CD4-positive, alpha-beta memory T cell (primary cell): ENCODE measurements around the gene SMYD3. TPM values are rescaled to one million over a fixed set of nuclear protein-coding genes. Genes with fewer than 3 reads are reported as not detected.

Source experiments
- CTCF ChIA-PET: fragments of 350-600 bp; sonication (Branson Sonifier 250); formaldehyde crosslinking; loops from one replicate; lab custom pipeline; 2021; ENCODE audit warnings: inconsistent platforms; ENCODE audit not compliant: partially characterized antibody; lab: Charles Lee
- POLR2A ChIA-PET: fragments of 350-600 bp; sonication (Branson Sonifier 250); formaldehyde crosslinking; loops from one replicate; lab custom pipeline; 2021; ENCODE audit not compliant: partially characterized antibody; lab: Charles Lee
- DNase-seq, 5 donors: peaks; one replicate each; pipeline versions ENCODE4 v3.0.0 to v3.0.0-alpha.2; 2020 to 2022; ENCODE audit warnings: mixed read lengths in 1 of 5
- H3K27ac ChIP-seq: one replicate; pipeline ENCODE4 v1.7.0; 2013; ENCODE audit warnings: low read depth, low read length
- H3K27me3 ChIP-seq: 2 replicates; pipeline ENCODE4 v1.7.0; 2013; ENCODE audit warnings: mild to moderate bottlenecking, low read length, moderate library complexity; ENCODE audit not compliant: insufficient read depth
- H3K36me3 ChIP-seq: 2 replicates; pipeline ENCODE4 v1.7.0; 2013; ENCODE audit warnings: mild to moderate bottlenecking, low read length, moderate library complexity; ENCODE audit not compliant: insufficient read depth
- H3K4me1 ChIP-seq: 2 replicates; pipeline ENCODE4 v1.7.0; 2013; ENCODE audit warnings: mild to moderate bottlenecking, low read length, moderate library complexity; ENCODE audit not compliant: insufficient read depth
- H3K4me3 ChIP-seq, 2 donors: one replicate each; pipeline ENCODE4 v1.7.0; 2013; ENCODE audit warnings: low read length in 2 of 2, mild to moderate bottlenecking in 1 of 2
- H3K9me3 ChIP-seq, 2 donors: one replicate each; pipeline ENCODE4 v1.7.0; 2013; ENCODE audit warnings: low read length in 2 of 2, control low read depth in 1 of 2; ENCODE audit not compliant: control insufficient read depth in 1 of 2
- H3K27ac Mint-ChIP-seq, 7 donors: one replicate each; pipeline ENCODE4 v1.8.0; 2020 to 2021; ENCODE audit warnings: mixed read lengths in 7 of 7, mild to moderate bottlenecking in 6 of 7, inconsistent platforms in 3 of 7, moderate library complexity in 3 of 7
- H3K27me3 Mint-ChIP-seq, 2 donors: one replicate each; pipeline ENCODE4 v1.8.0; 2020 to 2021; ENCODE audit warnings: mixed read lengths in 2 of 2
- H3K36me3 Mint-ChIP-seq, 2 donors: one replicate each; pipeline ENCODE4 v1.8.0; 2020 to 2021; ENCODE audit warnings: mixed read lengths in 2 of 2, inconsistent platforms in 1 of 2, mild to moderate bottlenecking in 1 of 2
- H3K4me1 Mint-ChIP-seq, 4 donors: one replicate each; pipeline ENCODE4 v1.8.0; 2020 to 2021; ENCODE audit warnings: mixed read lengths in 4 of 4, mild to moderate bottlenecking in 1 of 4
- H3K4me3 Mint-ChIP-seq, 8 donors: one replicate each; pipeline ENCODE4 v1.8.0; 2020 to 2021; ENCODE audit warnings: mixed read lengths in 8 of 8, mild to moderate bottlenecking in 7 of 8, moderate library complexity in 6 of 8, inconsistent platforms in 3 of 8
- H3K9me3 Mint-ChIP-seq, 8 donors: one replicate each; pipeline ENCODE4 v1.8.0; 2020 to 2021; ENCODE audit warnings: mixed read lengths in 8 of 8, mild to moderate bottlenecking in 5 of 8, inconsistent platforms in 3 of 8, moderate library complexity in 1 of 8
- intact Hi-C: fragments of 100-400 bp; cut with micrococcal nuclease; formaldehyde crosslinking; loops from one replicate; pipeline ENCODE4 v1.15.1; 2023
- polyA plus RNA-seq, 2 donors: library from polyadenylated mRNA; unstranded; fragments of 300-500 nt; fragmentation: Illumina TruSeq; gene quantifications; one replicate each; pipeline ENCODE4 v1.2.3, GENCODE V29; 2021
- total RNA-seq, 2 experiments: library from RNA; stranded (reverse); gene quantifications; one replicate each; pipeline ENCODE4 v1.2.3, GENCODE V29; 2021

The SMYD3 gene
- total and polyA plus RNA-seq, 4 experiments from 2014 or later, result 19.5 to 28.9 (median 22.9) TPM

GRCh38 chr1:245751726-245752470 lies 755.2 kb downstream of the SMYD3 start:
- no peak overlapping the region for H3K27ac Mint-ChIP-seq
- no peak overlapping the region for H3K4me3 Mint-ChIP-seq
- DNase-seq, result no peak
- POLR2A ChIA-PET, result no interaction called here
- Histone ChIP-seq H3K4me1 (no peaks in the 10 kb centered on the region), H3K36me3 (no peaks in the 10 kb centered on the region), H3K4me3 (no peak overlapping the region), H3K27me3 (no peaks in the 10 kb centered on the region), H3K27ac (no peak overlapping the region), H3K9me3 (no peaks in the 10 kb centered on the region)
- peaks cover 44 to 77% of the 10 kb centered on the region in 2 donors for H3K36me3 Mint-ChIP-seq
- peaks cover 5 to 60% (median 32%) of the 10 kb centered on the region in 8 donors for H3K9me3 Mint-ChIP-seq
- H3K27me3 Mint-ChIP-seq, result no peaks in the 10 kb centered on the region
- H3K4me1 Mint-ChIP-seq, result no peaks in the 10 kb centered on the region
- intact Hi-C loops, result no loop called here
- CTCF ChIA-PET, result no interaction called here

GRCh38 chr1:245751116-245751515 lies 756.0 kb downstream of the SMYD3 start:
- ChIA-PET POLR2A (no interaction called here), CTCF (no interaction called here)
- Histone ChIP-seq H3K4me3 (no peak overlapping the region), H3K4me1 (no peaks in the 10 kb centered on the region), H3K9me3 (no peaks in the 10 kb centered on the region), H3K27me3 (no peaks in the 10 kb centered on the region), H3K27ac (no peak overlapping the region), H3K36me3 (no peaks in the 10 kb centered on the region)
- peaks cover 48 to 79% of the 10 kb centered on the region in 2 donors for H3K36me3 Mint-ChIP-seq
- no peaks in the 10 kb centered on the region for H3K27me3 Mint-ChIP-seq
- no peak for DNase-seq
- no peaks in the 10 kb centered on the region for H3K4me1 Mint-ChIP-seq
- intact Hi-C loops, result no loop called here
- peaks cover 5 to 60% (median 33%) of the 10 kb centered on the region in 8 donors for H3K9me3 Mint-ChIP-seq
- no peak overlapping the region for H3K27ac Mint-ChIP-seq
- H3K4me3 Mint-ChIP-seq, result no peak overlapping the region

- no peaks in the 10 kb centered on the region for H3K27me3 ChIP-seq
- ChIA-PET POLR2A (no interaction called here), CTCF (no interaction called here)
- intact Hi-C loops, result no loop called here
- no peaks in the 10 kb centered on the region for H3K9me3 ChIP-seq
- no peak overlapping the region for H3K4me3 ChIP-seq
- H3K27ac ChIP-seq, result no peak overlapping the region
- Mint-ChIP-seq H3K4me1 (no peaks in the 10 kb centered on the region), H3K36me3 (peaks cover 54 to 82% of the 10 kb centered on the region in 2 donors), H3K9me3 (peaks cover 5 to 60% (median 34%) of the 10 kb centered on the region in 8 donors), H3K4me3 (no peak overlapping the region), H3K27me3 (no peaks in the 10 kb centered on the region), H3K27ac (no peak overlapping the region)
- H3K36me3 ChIP-seq, result no peaks in the 10 kb centered on the region
- no peaks in the 10 kb centered on the region for H3K4me1 ChIP-seq
- DNase-seq, result no peak
Measured at GRCh38 chr1:245750261-245750660, 756.8 kb downstream of the SMYD3 start.

GRCh38 chr1:245749053-245749452 lies 758.0 kb downstream of the SMYD3 start:
- H3K4me1 Mint-ChIP-seq, result no peaks in the 10 kb centered on the region
- POLR2A ChIA-PET, result no interaction called here

GRCh38 chr1:245748646-245749045 lies 758.4 kb downstream of the SMYD3 start:
- intact Hi-C loops, result no loop called here
- Histone ChIP-seq H3K27me3 (no peaks in the 10 kb centered on the region), H3K36me3 (no peaks in the 10 kb centered on the region), H3K27ac (no peak overlapping the region), H3K4me1 (no peaks in the 10 kb centered on the region), H3K9me3 (no peaks in the 10 kb centered on the region), H3K4me3 (no peak overlapping the region)
- CTCF ChIA-PET, result no interaction called here
- peaks cover 8 to 58% (median 36%) of the 10 kb centered on the region in 8 donors for H3K9me3 Mint-ChIP-seq
- no peak overlapping the region for H3K27ac Mint-ChIP-seq
- H3K4me1 Mint-ChIP-seq, result no peaks in the 10 kb centered on the region
- peaks cover 56 to 78% of the 10 kb centered on the region in 2 donors for H3K36me3 Mint-ChIP-seq
- H3K4me3 Mint-ChIP-seq, result no peak overlapping the region
- no peaks in the 10 kb centered on the region for H3K27me3 Mint-ChIP-seq
- POLR2A ChIA-PET, result no interaction called here
- DNase-seq, result no peak

More at GRCh38 chr1:245749053-245749452, 758.0 kb downstream of the SMYD3 start:
- DNase-seq, result no peak
- intact Hi-C loops, result no loop called here
- Mint-ChIP-seq H3K4me3 (no peak overlapping the region), H3K27me3 (no peaks in the 10 kb centered on the region), H3K9me3 (peaks cover 8 to 57% (median 36%) of the 10 kb centered on the region in 8 donors), H3K27ac (no peak overlapping the region), H3K36me3 (peaks cover 56 to 78% of the 10 kb centered on the region in 2 donors)
- H3K9me3 ChIP-seq, result no peaks in the 10 kb centered on the region
- H3K4me1 ChIP-seq, result no peaks in the 10 kb centered on the region
- CTCF ChIA-PET, result no interaction called here
- no peak overlapping the region for H3K27ac ChIP-seq
- no peak overlapping the region for H3K4me3 ChIP-seq
- H3K27me3 ChIP-seq, result no peaks in the 10 kb centered on the region
- no peaks in the 10 kb centered on the region for H3K36me3 ChIP-seq

GRCh38 chr1:245748240-245748639 lies 758.8 kb downstream of the SMYD3 start:
- Histone ChIP-seq H3K9me3 (no peaks in the 10 kb centered on the region), H3K4me3 (no peak overlapping the region), H3K4me1 (no peaks in the 10 kb centered on the region), H3K27ac (no peak overlapping the region), H3K36me3 (no peaks in the 10 kb centered on the region), H3K27me3 (no peaks in the 10 kb centered on the region)
- Mint-ChIP-seq H3K4me3 (no peak overlapping the region), H3K27me3 (no peaks in the 10 kb centered on the region), H3K9me3 (peaks cover 8 to 57% (median 36%) of the 10 kb centered on the region in 8 donors), H3K4me1 (no peaks in the 10 kb centered on the region), H3K36me3 (peaks cover 54 to 75% of the 10 kb centered on the region in 2 donors), H3K27ac (no peak overlapping the region)
- intact Hi-C loops, result no loop called here
- CTCF ChIA-PET, result no interaction called here
- DNase-seq, result no peak
- POLR2A ChIA-PET, result no interaction called here

GRCh38 chr1:245742896-245743295 lies 764.2 kb downstream of the SMYD3 start:
- no peaks in the 10 kb centered on the region for H3K4me1 ChIP-seq
- Mint-ChIP-seq H3K27ac (no peak overlapping the region), H3K36me3 (peaks cover 26 to 33% of the 10 kb centered on the region in 2 donors), H3K9me3 (peaks cover 6 to 54% (median 36%) of the 10 kb centered on the region in 8 donors), H3K4me3 (no peak overlapping the region), H3K27me3 (no peaks in the 10 kb centered on the region), H3K4me1 (no peaks in the 10 kb centered on the region)
- no peak overlapping the region for H3K4me3 ChIP-seq
- CTCF ChIA-PET, result no interaction called here
- DNase-seq, result no peak
- no peaks in the 10 kb centered on the region for H3K9me3 ChIP-seq
- intact Hi-C loops, result no loop called here
- no peaks in the 10 kb centered on the region for H3K36me3 ChIP-seq
- POLR2A ChIA-PET, result no interaction called here
- no peak overlapping the region for H3K27ac ChIP-seq
- H3K27me3 ChIP-seq, result no peaks in the 10 kb centered on the region
